Putamen (tissue), 1 donor: ENCODE measurements around the gene CLSTN2.

Experiments
- DNase-seq: peaks from one replicate; pipeline ENCODE4 v3.0.0-alpha.2; 2016; ENCODE audit warnings: low spot score

CLSTN2 gene

GRCh38 chr3:140501770-140502364 is 566.9 kb downstream of the CLSTN2 start:
- no peak for DNase-seq

- no peak for DNase-seq
These were observed 570.2 kb downstream of the CLSTN2 start for GRCh38 chr3:140505213-140505612.

DNA sequence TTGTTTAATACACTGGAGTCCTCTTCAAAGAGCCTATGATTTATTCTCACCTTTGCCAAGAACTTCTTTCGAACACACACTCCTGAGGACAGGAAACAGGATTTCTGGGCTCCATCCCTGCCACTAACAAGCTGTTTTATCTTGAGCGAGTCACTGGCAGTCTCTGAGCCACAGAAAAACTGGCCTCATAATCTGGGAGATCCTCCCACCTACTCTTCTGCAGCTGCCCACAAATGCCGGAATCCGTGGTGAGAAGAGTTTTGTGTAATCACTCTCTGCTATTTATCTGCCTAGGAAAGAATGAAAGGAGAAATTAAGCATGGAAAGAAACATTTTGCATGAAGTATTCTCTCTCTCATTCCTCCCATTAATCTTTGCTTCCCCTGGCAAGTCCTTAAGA is 570.9 kb downstream of the CLSTN2 start:
- no peak for DNase-seq

GRCh38 chr3:140508550-140508949 is 573.6 kb downstream of the CLSTN2 start:
- no peak for DNase-seq

GRCh38 chr3:140509534-140509933 is 574.5 kb downstream of the CLSTN2 start:
- DNase-seq: no peak

DNA sequence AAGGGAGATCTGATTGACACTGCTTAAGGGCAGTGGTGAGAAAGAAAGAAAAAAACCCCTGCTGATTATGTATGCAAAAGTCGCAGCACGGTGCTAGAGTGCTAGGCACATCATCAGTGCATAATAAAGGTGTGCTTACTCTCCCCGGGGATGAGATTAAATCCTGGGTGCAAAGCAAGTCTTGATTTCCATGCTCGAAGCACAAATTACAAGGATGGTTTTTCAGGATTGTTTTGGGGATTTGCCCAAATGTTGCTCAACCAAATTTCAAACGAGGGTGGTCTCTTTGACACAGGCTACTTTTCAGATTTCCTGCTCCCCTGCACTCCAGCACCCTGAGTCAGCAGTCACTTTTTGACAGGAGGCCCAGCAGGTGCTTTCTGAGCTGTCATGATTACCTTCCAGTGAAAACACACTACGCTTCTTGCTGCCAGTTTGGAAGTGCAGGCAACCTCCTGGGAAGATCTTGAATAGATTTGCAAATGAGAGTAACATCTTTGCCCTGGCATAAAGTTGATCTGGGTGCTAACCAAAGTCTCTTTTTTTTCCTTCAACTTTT is 575.4 kb downstream of the CLSTN2 start:
- DNase-seq: no peak

DNA sequence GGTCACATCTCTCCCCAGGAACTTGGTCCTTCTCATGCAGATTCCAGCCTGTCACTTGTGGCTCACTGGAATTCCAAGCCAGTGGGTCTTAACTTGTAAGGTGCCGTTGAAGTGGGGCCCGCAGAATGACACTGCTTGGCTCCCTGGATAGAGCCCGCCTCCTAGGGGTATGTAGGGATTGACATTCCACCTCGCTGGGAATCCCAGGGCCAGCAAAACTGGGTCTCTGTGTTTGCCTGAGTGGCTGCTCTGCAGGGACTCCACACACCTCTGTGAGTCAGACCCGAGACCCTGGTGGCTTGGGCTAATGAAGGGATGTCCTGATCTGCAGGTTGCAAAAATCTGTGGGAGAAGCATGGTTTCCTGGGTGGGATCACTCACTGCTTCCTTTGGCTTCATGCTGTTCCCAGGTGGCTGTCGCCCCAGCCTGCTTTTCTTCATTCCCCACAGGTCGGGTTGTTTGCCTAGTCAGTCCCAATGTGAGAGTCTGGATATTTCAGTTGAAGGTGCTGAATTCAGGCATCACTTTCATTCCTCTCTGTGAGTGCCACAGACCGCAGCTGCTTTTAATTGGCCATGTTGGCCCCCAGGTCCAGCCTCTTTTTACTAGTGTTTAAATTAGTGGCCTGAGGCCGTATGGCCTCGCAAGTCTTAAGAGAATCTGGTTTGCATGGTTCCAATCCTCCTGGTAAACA is 586.9 kb downstream of the CLSTN2 start:
- no peak for DNase-seq

GRCh38 chr3:140522653-140523380 is 587.8 kb downstream of the CLSTN2 start:
- DNase-seq: no peak

DNA sequence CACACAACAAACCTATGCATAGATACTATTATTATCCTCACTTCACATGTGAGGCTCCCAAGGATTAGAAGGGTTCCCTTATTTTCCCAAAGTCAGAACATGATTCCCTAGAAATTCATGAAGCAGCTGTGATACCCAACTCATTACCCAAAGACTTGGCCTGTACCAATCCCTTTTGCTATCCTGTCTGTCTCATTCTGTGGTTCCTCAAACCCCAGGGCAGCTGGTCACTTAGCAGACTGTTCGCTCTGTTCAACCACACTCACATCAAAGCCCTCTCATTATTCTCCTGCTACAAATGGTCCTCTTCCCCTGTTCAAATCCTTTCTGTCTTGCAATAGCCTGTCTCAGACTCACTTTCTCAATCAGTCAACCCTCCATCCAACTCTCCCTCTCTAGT is 588.6 kb downstream of the CLSTN2 start:
- DNase-seq: no peak

GRCh38 chr3:140527156-140527555 is 592.2 kb downstream of the CLSTN2 start:
- no peak for DNase-seq

- DNase-seq: no peak
These were observed 594.1 kb downstream of the CLSTN2 start for GRCh38 chr3:140529096-140529495.

DNA sequence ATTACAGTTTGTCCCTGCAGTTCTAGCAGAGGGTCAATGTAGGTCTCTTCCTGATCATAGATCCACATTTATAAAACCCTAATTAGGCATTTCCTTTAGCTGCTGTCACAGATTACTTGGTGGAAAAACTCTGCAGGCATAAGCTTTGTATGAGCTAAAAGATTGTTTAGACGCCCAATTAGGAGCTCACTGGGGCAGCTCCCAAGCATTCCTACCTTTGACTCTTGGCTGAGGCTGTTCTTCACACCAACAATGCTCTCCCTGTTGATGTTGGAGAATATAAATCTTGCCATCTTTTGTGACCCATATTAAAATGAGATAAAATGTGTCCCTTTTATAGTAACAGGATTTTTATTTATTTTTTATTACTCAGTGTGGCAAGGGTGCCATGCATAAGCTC is 594.6 kb downstream of the CLSTN2 start:
- DNase-seq: no peak

GRCh38 chr3:140530131-140530530 is 595.1 kb downstream of the CLSTN2 start:
- no peak for DNase-seq

- DNase-seq: no peak
These were observed 595.6 kb downstream of the CLSTN2 start for GRCh38 chr3:140530603-140531002.

DNA sequence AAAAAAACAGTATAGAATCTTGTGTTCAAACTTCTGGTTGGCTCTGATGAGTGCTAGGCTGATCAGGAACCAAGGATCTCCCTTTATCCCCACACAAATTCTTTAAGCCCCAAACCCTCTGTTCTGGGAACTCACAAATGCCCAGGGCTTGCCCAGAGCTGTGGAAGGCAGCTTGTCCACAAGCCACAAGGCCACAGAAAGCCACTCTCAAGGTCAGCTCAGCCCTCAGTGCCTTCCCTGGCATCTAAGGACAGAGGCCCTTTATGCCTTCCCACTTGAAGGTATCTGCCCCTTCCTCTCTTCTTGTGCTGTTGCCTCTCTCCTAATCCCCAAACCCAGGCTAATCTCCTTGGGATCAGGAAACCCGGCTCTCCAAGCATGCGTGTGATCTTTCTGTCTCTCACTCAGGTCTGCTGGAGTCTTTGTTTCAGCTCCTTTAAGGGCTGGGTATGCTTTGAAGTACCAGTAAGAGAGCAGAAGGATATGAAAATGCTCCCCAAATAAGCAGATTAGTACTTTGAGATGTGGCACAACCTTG is 597.9 kb downstream of the CLSTN2 start:
- DNase-seq: no peak

DNA sequence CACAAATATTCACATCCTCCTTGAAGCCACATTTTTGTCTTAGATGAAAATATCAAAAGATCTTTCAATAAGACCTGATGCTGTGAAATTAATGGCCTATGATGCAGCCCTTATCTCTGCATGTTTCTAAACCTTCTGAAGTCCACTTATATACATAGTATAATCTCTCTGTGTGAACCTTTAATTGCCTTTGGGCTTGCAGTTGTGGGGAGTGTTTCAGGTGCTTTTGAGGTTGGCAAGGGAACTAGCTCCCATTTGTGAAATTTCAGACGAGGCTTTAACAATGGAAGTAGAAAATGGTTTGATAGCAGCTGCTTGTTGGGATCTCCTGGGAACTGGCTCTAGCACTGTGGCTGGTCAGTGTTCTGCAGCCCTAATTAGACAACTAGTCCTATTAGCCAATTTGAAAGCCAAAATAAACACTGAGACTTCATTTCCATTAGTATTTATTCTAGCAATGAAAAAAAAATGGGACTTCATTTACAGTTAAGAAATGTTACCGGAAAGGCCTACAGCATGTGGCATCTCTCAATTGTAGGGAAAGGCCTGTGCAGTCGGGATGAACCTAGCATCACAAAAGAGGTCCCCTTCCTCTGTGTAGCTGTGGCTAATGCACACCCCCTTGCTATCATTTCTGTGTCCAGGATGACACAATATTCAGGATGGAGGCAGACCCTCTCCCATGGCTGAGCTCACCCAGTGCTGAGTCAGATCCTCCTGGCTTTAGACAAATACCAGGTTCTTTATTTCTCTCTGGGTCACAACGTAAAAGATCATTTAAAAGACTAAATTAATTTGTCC is 602.1 kb downstream of the CLSTN2 start:
- no peak for DNase-seq

DNA sequence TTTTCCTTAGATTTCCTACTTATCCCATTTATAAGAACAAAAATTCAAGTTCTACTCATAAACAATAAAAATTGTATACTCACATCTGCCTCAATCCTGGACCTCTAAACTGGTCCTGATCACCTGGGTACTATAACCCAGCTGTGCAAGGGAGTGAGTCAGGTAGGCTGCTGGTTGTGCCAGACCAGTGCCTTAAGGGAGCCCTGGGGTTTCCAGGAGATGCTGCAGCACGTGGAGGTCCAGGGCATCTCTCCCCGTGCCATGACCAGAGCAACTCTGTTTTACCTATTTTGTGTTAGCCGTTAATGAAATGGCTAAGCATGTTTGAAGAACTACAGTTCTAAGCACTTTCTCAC is 602.7 kb downstream of the CLSTN2 start:
- DNase-seq: no peak

- no peak for DNase-seq
These were observed 605.3 kb downstream of the CLSTN2 start for GRCh38 chr3:140540262-140540661.

DNA sequence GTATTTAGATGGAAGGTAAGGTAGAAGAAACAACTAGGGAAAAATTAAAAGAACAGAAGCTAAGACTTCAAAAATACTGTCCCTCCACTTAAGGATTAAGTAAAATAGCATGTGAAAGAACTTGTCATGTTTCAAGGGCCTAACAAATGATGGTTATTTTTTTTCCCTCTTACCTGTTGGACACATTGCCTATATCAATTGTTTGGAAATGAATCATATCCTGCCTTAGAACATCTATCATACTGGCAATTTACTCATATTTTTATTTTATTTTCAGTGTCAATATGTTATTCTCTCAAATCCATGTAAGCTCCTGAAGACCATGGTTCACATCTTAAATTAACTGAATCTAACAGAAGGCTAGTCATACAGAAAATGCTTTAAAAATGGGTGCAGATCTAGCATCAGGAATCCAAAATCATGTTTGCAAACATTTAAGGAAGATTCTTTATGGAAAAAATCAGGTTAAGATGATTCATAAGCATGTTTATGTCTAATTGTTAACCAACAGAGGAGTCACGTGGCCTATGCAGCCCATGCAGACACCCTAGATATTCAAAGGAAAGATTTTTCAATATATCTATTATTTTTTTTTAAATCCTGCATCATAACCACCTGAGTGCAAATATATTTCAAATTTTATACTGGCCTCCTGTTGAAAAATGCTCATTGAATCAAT is 607.1 kb downstream of the CLSTN2 start:
- no peak for DNase-seq

GRCh38 chr3:140545197-140545596 is 610.2 kb downstream of the CLSTN2 start:
- no peak for DNase-seq

DNA sequence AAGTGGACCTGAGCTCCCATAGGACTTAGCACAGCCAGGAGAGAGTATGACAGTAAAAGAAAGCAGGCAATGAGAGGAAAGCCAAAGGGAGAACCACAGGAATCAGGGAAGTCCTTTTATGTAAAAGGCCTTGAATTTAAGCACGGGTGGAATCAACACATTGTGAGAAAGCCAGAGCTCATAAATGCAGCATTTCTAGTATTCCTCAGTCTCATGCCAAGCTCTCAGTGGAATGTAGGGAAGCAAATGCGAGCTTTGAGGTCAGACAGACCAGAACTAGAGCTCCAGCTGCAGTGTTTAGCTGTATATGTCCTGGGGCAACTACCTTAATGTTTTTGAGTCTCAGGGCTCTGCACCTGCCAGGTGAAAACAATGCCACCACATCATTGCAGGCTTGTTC is 610.8 kb downstream of the CLSTN2 start:
- DNase-seq: no peak
